ENCODE data around the gene MSI2.

The MSI2 gene

DNA sequence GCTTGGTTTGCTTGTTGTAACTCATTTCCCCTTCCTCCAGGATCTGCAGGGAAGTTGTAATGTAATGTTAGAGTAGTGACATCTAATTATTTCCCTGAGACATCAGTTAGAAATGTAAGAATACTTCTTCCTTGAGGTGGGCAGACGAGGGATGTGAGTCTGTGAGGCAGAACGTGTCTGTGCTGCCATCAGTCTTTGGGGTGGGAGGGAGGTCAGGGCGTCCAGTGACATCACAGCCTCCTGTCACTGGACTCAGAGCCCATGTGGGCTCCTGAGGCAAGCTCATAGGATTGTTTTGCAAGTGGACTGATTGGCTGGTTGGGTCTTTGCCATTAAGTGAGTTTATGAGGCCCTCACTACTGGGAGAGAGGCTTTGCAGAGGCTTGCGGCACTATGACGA lies 300.0 kb downstream of the MSI2 start:
- no peak for ATAC-seq
- TF ChIP-seq ISL1 (CRISPR knock-in tag; IDR thresholded peaks at IDR 0.05): no peak
- TF ChIP-seq ESRRG (CRISPR knock-in tag; IDR thresholded peaks at IDR 0.05): no peak
- TF ChIP-seq, protein P1, sequence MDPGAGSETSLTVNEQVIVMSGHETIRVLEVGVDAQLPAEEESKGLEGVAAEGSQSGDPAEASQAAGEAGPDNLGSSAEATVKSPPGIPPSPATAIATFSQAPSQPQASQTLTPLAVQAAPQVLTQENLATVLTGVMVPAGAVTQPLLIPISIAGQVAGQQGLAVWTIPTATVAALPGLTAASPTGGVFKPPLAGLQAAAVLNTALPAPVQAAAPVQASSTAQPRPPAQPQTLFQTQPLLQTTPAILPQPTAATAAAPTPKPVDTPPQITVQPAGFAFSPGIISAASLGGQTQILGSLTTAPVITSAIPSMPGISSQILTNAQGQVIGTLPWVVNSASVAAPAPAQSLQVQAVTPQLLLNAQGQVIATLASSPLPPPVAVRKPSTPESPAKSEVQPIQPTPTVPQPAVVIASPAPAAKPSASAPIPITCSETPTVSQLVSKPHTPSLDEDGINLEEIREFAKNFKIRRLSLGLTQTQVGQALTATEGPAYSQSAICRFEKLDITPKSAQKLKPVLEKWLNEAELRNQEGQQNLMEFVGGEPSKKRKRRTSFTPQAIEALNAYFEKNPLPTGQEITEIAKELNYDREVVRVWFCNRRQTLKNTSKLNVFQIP (CRISPR knock-in tag; IDR thresholded peaks at IDR 0.05; ENCODE audit: borderline replicate concordance, low read depth): no peak
- no peak for TF ChIP-seq TCF4 (CRISPR knock-in tag; IDR thresholded peaks at IDR 0.05; ENCODE audit: borderline replicate concordance)
- TF ChIP-seq PPARA (CRISPR knock-in tag; IDR thresholded peaks at IDR 0.05; ENCODE audit: borderline replicate concordance): no peak
- no peak for TF ChIP-seq ZNF70 (CRISPR knock-in tag; IDR thresholded peaks at IDR 0.05)
- TF ChIP-seq TSHZ2 (CRISPR knock-in tag; IDR thresholded peaks at IDR 0.05): no peak
- TF ChIP-seq SNAI2 (CRISPR knock-in tag; IDR thresholded peaks at IDR 0.05): no peak
- no peak for TF ChIP-seq GLIS3 (CRISPR knock-in tag; IDR thresholded peaks at IDR 0.05)
- no peak for TF ChIP-seq ZFP3 (CRISPR knock-in tag; IDR thresholded peaks at IDR 0.05)

DNA sequence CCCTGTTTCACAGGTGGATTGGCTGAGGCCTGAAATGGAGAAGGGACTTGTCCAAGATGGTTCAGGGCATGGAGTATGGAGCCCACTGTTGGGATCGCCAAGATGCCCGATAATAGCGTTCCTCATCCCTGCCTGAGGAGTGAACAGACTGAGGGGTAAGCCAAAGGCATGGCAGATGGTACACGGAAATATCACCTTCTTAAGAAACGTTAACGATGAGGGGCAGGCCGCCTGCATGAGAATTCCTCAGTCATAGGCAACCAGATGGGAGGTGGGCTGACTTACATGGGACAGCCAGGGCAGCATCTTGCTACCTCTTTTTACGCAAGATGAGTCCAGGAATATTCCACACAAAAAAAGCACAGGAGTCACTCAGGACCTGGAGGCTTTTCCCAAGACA lies 300.7 kb downstream of the MSI2 start:
- no peak for ATAC-seq
- no peak for TF ChIP-seq PATZ1 (CRISPR knock-in tag; IDR thresholded peaks at IDR 0.05; ENCODE audit: borderline replicate concordance)
- TF ChIP-seq ISL1 (CRISPR knock-in tag; IDR thresholded peaks at IDR 0.05): no peak
- no peak for TF ChIP-seq SNAI2 (CRISPR knock-in tag; IDR thresholded peaks at IDR 0.05)
- no peak for TF ChIP-seq ZFP30 (CRISPR knock-in tag; IDR thresholded peaks at IDR 0.05)
- no peak for TF ChIP-seq ZNF565 (CRISPR knock-in tag; conservative IDR thresholded peaks at IDR 0.05; ENCODE audit: low read depth)
- TF ChIP-seq ESRRG (CRISPR knock-in tag; IDR thresholded peaks at IDR 0.05): no peak
- no peak for TF ChIP-seq TCF4 (CRISPR knock-in tag; IDR thresholded peaks at IDR 0.05; ENCODE audit: borderline replicate concordance)
- TF ChIP-seq ZNF8 (CRISPR knock-in tag; IDR thresholded peaks at IDR 0.05): no peak
- no peak for TF ChIP-seq PPARA (CRISPR knock-in tag; IDR thresholded peaks at IDR 0.05; ENCODE audit: borderline replicate concordance)
- TF ChIP-seq ZFP3 (CRISPR knock-in tag; IDR thresholded peaks at IDR 0.05): no peak
- TF ChIP-seq BACH2 (CRISPR knock-in tag; IDR thresholded peaks at IDR 0.05; ENCODE audit: borderline replicate concordance): no peak
- no peak for TF ChIP-seq ZC3H10 (CRISPR knock-in tag; IDR thresholded peaks at IDR 0.05)
- TF ChIP-seq TSHZ2 (CRISPR knock-in tag; IDR thresholded peaks at IDR 0.05): no peak
- TF ChIP-seq GLIS3 (CRISPR knock-in tag; IDR thresholded peaks at IDR 0.05): no peak
- TF ChIP-seq, protein P2, sequence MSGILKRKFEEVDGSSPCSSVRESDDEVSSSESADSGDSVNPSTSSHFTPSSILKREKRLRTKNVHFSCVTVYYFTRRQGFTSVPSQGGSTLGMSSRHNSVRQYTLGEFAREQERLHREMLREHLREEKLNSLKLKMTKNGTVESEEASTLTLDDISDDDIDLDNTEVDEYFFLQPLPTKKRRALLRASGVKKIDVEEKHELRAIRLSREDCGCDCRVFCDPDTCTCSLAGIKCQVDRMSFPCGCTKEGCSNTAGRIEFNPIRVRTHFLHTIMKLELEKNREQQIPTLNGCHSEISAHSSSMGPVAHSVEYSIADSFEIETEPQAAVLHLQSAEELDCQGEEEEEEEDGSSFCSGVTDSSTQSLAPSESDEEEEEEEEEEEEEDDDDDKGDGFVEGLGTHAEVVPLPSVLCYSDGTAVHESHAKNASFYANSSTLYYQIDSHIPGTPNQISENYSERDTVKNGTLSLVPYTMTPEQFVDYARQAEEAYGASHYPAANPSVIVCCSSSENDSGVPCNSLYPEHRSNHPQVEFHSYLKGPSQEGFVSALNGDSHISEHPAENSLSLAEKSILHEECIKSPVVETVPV (CRISPR knock-in tag; IDR thresholded peaks at IDR 0.05): no peak

DNA sequence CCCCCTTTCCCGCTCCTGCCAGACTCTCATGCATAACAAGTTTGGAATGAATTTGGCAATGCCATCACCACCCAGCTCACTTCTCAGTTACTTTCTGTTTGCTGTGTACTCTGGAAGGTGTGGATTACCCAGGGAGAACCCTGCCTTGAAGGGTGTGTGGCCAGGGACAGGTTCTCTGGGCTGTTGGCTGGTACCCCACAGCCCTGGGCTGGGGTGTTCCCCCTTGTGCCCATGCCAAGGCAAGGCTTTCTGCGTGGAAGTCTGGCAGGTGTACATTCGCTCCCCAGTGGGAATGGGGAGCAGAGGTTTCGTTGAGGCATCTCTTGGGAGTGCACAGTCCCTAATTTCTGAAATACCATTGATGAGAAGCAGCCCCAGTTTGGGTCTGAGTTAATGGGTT lies 301.1 kb downstream of the MSI2 start:
- no peak; the same call in 2 of the 3 replicates for ATAC-seq
- TF ChIP-seq ZNF565 (CRISPR knock-in tag; conservative IDR thresholded peaks at IDR 0.05; ENCODE audit: low read depth) (no peak), TOX (CRISPR knock-in tag; IDR thresholded peaks at IDR 0.05; ENCODE audit: borderline replicate concordance) (no peak), SNAI2 (CRISPR knock-in tag; IDR thresholded peaks at IDR 0.05) (no peak), GLIS3 (CRISPR knock-in tag; IDR thresholded peaks at IDR 0.05) (no peak), ZFP30 (CRISPR knock-in tag; IDR thresholded peaks at IDR 0.05) (no peak), TSHZ2 (CRISPR knock-in tag; IDR thresholded peaks at IDR 0.05) (no peak), ZNF8 (CRISPR knock-in tag; IDR thresholded peaks at IDR 0.05) (no peak), PATZ1 (CRISPR knock-in tag; IDR thresholded peaks at IDR 0.05; ENCODE audit: borderline replicate concordance) (no peak), TCF4 (CRISPR knock-in tag; IDR thresholded peaks at IDR 0.05; ENCODE audit: borderline replicate concordance) (no peak)
- TF ChIP-seq, protein P1 (CRISPR knock-in tag; IDR thresholded peaks at IDR 0.05; ENCODE audit: borderline replicate concordance, low read depth): no peak
